Measurements from ENCODE around the gene LRRC61.
"Not testable (repeated sequence)": the region's sequence is repeated elsewhere in the genome, so short reads cannot be mapped to it uniquely, and the experiment has no call there.

LRRC61 gene

DNA sequence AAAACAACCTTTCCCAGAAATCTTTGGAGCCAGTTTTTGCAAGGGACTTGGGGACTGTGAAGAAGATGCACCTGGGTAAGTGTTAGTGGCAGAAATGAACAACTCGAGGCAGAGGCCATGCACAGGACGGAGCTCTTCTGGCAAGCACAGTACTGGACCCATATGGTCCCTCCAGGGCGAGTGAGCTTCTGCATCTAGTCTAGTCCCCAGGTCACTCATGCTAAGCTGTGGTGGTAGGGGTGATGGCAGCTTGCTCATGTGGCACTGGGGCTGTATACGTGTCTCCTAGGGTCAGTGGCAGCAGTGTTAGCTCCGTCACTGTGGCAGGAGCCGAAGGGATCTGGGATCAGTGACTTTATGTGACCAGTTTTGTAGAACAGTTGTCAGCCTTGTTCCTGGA is 9.3 kb upstream of the LRRC61 start:
- DNase-seq: no peak
- Histone ChIP-seq H3K27ac (no peak overlapping the region), H3K36me3 (no peaks in the 10 kb centered on the region), H3K4me1 (no peaks in the 10 kb centered on the region), H3K4me3 (no peak overlapping the region), H3K9me3 (no peaks in the 10 kb centered on the region), H3K27me3 (no peaks in the 10 kb centered on the region)
- intact Hi-C loops (cut with DNase I; ENCODE audit: low total_unique reads): no loop called here
- TF ChIP-seq, protein P1, sequence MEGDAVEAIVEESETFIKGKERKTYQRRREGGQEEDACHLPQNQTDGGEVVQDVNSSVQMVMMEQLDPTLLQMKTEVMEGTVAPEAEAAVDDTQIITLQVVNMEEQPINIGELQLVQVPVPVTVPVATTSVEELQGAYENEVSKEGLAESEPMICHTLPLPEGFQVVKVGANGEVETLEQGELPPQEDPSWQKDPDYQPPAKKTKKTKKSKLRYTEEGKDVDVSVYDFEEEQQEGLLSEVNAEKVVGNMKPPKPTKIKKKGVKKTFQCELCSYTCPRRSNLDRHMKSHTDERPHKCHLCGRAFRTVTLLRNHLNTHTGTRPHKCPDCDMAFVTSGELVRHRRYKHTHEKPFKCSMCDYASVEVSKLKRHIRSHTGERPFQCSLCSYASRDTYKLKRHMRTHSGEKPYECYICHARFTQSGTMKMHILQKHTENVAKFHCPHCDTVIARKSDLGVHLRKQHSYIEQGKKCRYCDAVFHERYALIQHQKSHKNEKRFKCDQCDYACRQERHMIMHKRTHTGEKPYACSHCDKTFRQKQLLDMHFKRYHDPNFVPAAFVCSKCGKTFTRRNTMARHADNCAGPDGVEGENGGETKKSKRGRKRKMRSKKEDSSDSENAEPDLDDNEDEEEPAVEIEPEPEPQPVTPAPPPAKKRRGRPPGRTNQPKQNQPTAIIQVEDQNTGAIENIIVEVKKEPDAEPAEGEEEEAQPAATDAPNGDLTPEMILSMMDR (IDR thresholded peaks at IDR 0.05): no peak

DNA sequence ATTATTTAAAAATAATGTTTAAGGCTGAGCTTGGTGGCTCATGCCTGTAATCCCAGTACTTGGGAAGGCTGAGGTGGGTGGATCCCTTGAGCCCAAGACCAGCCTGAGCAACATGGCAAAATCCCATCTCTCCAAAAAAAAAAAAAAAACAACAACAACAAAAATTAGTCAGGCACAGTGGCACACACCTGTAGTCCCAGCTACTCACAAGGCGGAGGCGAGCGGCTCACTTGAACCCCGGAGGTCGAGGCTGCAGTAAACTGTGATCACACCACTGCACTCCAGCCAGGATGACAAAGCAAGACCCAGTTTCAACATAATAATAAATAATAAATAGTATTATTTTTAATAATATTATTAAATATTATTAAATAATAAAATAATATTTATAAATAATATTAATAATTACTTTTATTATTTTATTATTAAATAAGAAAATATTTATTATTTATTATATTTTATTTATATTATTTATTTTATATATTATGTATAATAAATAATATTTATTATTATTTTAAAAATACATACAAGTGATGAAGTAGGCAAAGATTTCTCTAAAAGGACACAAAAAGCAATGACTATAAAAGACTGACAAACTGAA is 8.4 kb upstream of the LRRC61 start:
- H3K36me3 ChIP-seq: no peaks in the 10 kb centered on the region
- TF ChIP-seq, protein P1 (IDR thresholded peaks at IDR 0.05): no peak
- DNase-seq: no peak
- H3K27ac ChIP-seq: no peak overlapping the region
- no peaks in the 10 kb centered on the region for H3K27me3 ChIP-seq
- intact Hi-C loops (cut with DNase I; ENCODE audit: low total_unique reads): no loop called here
- no peaks in the 10 kb centered on the region for H3K9me3 ChIP-seq
- no peak overlapping the region for H3K4me3 ChIP-seq
- H3K4me1 ChIP-seq: no peaks in the 10 kb centered on the region

DNA sequence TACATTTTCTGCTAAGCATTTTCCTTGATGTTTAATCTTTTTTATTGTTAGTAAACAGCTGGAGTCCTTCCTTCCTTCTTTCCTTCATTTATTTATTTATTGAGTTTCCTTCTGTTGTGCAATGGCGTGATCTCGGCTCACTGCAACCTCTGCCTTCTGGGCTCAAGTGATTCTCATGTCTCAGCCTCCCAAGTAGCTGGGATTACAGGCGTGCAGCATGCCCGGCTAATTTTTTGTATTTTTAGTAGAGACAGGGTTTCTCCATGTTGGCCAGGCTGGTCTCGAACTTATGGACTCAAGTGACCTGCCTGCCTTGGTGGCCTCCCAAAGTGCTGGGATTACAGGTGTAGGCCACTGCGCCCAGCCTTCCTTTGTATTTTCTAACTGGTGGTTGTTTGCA is 6.2 kb upstream of the LRRC61 start:
- H3K4me1 ChIP-seq; intact Hi-C loops (cut with DNase I; ENCODE audit: low total_unique reads); H3K36me3 ChIP-seq; H3K27ac ChIP-seq; DNase-seq; H3K27me3 ChIP-seq; H3K4me3 ChIP-seq; H3K9me3 ChIP-seq: not testable (repeated sequence)

DNA sequence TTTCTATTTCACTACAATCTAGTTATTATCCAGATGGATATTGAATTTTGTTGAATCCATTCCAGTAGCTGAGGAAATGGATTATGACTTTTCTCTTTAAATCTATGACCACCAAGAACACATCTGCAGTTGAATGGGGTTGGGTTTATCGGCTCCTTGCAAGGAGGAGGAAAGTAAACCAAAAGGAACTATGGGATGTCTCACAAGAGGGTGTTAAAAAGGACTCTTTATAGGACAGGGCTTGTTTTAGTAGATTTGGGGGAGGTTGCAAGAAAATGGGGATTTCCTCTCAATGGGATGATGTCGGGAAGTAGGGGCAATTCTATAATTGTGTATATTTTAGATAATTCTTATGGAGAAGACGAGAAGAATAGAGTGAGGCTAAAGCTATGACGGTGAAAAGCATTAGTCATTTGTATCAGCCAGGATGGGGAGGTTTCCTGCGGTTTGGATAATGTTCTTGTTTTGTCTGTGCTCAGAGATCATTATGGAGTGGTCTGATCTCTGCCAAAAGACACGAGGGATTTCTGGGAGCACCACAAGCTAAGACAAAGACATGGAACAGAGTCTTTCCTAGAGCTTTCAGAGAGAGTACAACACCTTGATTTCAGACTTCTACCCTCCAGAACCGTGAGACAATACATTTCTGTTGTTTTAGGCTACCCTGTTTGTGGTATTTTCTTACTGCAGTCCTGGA is 5.3 kb upstream of the LRRC61 start:
- Histone ChIP-seq H3K4me1 (peaks cover 0 to 6% (median 4%) of the 10 kb centered on the region in 4 donors), H3K36me3 (no peaks in the 10 kb centered on the region), H3K9me3 (no peaks in the 10 kb centered on the region), H3K27ac (no peak overlapping the region), H3K4me3 (no peak overlapping the region), H3K27me3 (peaks cover 0 to 14% of the 10 kb centered on the region in 2 donors)
- TF ChIP-seq, protein P1 (IDR thresholded peaks at IDR 0.05): no peak
- no peak for DNase-seq
- intact Hi-C loops (cut with DNase I; ENCODE audit: low total_unique reads): no loop called here

DNA sequence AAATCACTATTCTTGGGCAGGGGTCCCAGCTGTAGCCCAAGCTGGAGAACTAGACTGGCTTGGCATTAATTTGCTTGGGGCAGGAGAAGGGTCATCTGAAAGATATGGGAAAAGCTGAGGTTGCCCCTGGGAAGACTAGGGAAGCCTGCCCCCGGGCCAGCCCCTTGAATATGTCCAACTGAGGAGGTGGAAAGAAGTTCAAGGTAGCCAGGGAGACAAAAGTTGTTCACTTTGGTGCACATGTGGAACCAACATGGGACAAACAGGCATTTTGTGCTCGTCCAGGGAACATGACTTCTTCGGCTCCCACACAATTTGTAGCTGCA is 1.4 kb upstream of the LRRC61 start:
- no peak for DNase-seq
- peaks cover 0 to 18% (median 10%) of the 10 kb centered on the region in 4 donors for H3K4me1 ChIP-seq
- H3K27me3 ChIP-seq: peaks cover 0 to 19% of the 10 kb centered on the region in 2 donors
- TF ChIP-seq, protein P1 (IDR thresholded peaks at IDR 0.05): no peak
- H3K9me3 ChIP-seq: no peaks in the 10 kb centered on the region
- intact Hi-C loops (cut with DNase I; ENCODE audit: low total_unique reads): no loop called here
- peaks cover 0 to 10% (median 0%) of the 10 kb centered on the region in 3 donors for H3K36me3 ChIP-seq
- H3K27ac ChIP-seq: no peak overlapping the region
- H3K4me3 ChIP-seq: no peak overlapping the region

DNA sequence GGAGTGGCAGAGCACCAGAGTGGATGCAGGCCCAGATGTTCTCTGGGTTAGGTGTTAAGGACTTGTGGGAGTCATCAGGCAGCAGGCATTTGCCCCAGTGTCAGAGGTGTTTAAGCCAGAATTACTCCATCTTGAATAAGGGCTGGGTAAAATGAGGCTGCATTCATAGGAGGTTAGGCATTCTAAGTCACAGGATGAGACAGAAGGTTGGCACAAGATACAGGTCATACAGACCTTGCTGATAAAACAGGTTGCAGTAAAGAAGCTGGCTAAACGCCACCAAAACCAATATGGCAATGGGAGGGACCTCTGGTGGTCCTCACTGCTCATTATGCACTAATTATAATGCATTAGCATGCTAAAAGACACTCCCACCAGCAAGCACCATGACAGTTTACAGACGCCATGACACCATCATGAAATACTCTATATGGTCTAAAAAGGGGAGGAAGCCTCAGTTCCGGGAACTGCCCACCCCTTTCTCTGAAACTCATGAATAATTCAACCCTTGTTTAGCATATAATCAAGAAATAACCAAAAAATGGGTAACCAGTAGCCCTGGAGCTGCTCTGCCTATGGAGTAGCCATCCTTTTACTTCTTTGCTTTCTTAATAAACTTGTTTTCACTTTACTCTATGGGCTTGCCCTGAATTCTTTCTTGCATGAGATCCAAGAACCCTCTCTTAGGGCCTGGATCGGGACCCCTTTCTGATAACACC is 882 bp upstream of the LRRC61 start:
- H3K27me3 ChIP-seq: peaks cover 0 to 19% of the 10 kb centered on the region in 2 donors
- H3K36me3 ChIP-seq: peaks cover 0 to 10% (median 0%) of the 10 kb centered on the region in 3 donors
- no peaks in the 10 kb centered on the region for H3K9me3 ChIP-seq
- DNase-seq: no peak
- H3K4me3 ChIP-seq: peak overlapping the region; percentile 52 to 61
- TF ChIP-seq, protein P1 (IDR thresholded peaks at IDR 0.05): no peak
- no peak overlapping the region for H3K27ac ChIP-seq
- peaks cover 0 to 18% (median 10%) of the 10 kb centered on the region in 4 donors for H3K4me1 ChIP-seq
- intact Hi-C loops (cut with DNase I; ENCODE audit: low total_unique reads): no loop called here

All from tibial artery (tissue), 4 donors.